HCT116 (cell line): Measurements from ENCODE around the gene ADRB1.
A peak's percentile ranks its signal among the peaks of the same experiment; 100 is the strongest.

Source experiments
- EZH2 ChIP-seq: fragments of 200-600 bp; sonication (generic); IDR thresholded peaks from 2 replicates; pipeline ENCODE4 v1.6.1; 2017; ENCODE audit warnings: antibody characterized with exemption, mixed run types
- FOSL1 ChIP-seq: IDR thresholded peaks from 2 replicates; pipeline ENCODE4 v1.6.1; 2012; ENCODE audit warnings: low read depth
- POLR2A ChIP-seq: IDR thresholded peaks from 2 replicates; pipeline ENCODE4 v1.7.0; 2011; ENCODE audit warnings: borderline replicate concordance; ENCODE audit not compliant: insufficient read depth, insufficient read length; ENCODE audit errors: extremely low read depth
- SP1 ChIP-seq: IDR thresholded peaks from 2 replicates; pipeline ENCODE4 v1.6.1; 2012; ENCODE audit warnings: low read depth
- TF ChIP-seq, protein P1 (sequence below): IDR thresholded peaks from 2 replicates; pipeline ENCODE4 v1.6.1; 2012
- TF ChIP-seq, protein P2 (sequence below), 3 experiments: fragments of 200-600 bp in 1 of 3; sonication (generic) in 1 of 3; IDR thresholded peaks in 2 of 3; conservative IDR thresholded peaks in 1 of 3; 2 replicates each; pipeline ENCODE4 v1.5.1; 2012 to 2017; ENCODE audit warnings: low read depth in 2 of 3, low read length in 2 of 3, antibody characterized with exemption in 1 of 3, borderline replicate concordance in 1 of 3, control low read depth in 1 of 3, mild to moderate bottlenecking in 1 of 3, mixed read lengths in 1 of 3, mixed run types in 1 of 3, moderate library complexity in 1 of 3; ENCODE audit not compliant: insufficient read depth in 1 of 3

DNA sequence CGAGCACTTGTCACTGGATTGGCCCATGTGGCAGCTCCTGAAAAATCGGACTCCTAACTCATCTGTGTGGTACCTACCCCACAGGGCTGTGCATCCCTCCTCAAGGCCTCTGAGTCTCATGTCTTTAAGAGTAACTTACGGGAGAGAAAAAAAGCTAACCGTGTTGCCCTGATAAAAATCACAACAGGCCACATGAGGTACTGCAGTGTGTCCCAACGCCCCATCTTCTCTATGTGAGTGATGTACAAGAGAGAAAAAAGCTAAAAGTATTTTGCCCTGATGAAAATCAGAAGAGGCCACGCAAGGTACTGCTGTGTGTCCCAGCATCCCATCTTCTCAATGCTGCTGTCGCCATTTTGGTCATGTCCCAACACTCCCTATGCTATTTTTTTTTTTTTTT lies 41.2 kb upstream of the ADRB1 start:
- TF ChIP-seq SP1 = no peak
- no peak for TF ChIP-seq EZH2
- TF ChIP-seq, protein P1, sequence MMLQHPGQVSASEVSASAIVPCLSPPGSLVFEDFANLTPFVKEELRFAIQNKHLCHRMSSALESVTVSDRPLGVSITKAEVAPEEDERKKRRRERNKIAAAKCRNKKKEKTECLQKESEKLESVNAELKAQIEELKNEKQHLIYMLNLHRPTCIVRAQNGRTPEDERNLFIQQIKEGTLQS = no peak
- no peak for TF ChIP-seq POLR2A
- TF ChIP-seq, protein P2, sequence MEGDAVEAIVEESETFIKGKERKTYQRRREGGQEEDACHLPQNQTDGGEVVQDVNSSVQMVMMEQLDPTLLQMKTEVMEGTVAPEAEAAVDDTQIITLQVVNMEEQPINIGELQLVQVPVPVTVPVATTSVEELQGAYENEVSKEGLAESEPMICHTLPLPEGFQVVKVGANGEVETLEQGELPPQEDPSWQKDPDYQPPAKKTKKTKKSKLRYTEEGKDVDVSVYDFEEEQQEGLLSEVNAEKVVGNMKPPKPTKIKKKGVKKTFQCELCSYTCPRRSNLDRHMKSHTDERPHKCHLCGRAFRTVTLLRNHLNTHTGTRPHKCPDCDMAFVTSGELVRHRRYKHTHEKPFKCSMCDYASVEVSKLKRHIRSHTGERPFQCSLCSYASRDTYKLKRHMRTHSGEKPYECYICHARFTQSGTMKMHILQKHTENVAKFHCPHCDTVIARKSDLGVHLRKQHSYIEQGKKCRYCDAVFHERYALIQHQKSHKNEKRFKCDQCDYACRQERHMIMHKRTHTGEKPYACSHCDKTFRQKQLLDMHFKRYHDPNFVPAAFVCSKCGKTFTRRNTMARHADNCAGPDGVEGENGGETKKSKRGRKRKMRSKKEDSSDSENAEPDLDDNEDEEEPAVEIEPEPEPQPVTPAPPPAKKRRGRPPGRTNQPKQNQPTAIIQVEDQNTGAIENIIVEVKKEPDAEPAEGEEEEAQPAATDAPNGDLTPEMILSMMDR (IDR thresholded peaks at IDR 0.05 in 2 of 3, conservative IDR thresholded peaks at IDR 0.05 in 1 of 3; ENCODE audit: borderline replicate concordance in 1 of 3, insufficient read depth in 1 of 3, low read depth in 2 of 3, low read length in 2 of 3) = peak in 2 of 3 experiments; percentile 30 to 34; a peak in 1 of 6 replicates
- TF ChIP-seq FOSL1 = no peak
